Panc1 (cell line): Measurements from ENCODE around the gene PHLDB1. TPM values are rescaled to one million over a fixed set of nuclear protein-coding genes. Genes with fewer than 3 reads are reported as not detected.
"Not testable (repeated sequence)": the region's sequence is repeated elsewhere in the genome, so short reads cannot be mapped to it uniquely, and the experiment has no call there.

Experiments
- ATAC-seq: fragments of 200-7000 bp; cut with Tn5 transposase; 2 replicates; pipeline ENCODE4 v1.9.1; 2020; ENCODE audit warnings: mild to moderate bottlenecking, moderate library complexity
- BruUV-seq: library from RNA; stranded (reverse); fragments of 400-500 nt; replicated peaks from 2 replicates; lab custom pipeline; 2021; lab: Mats Ljungman, UMichigan
- CTCF ChIA-PET: fragments of 300-600 bp; sonication (Branson Sonifier 250); formaldehyde crosslinking; loops from one replicate; lab custom pipeline; 2022; ENCODE audit warnings: antibody characterized with exemption; lab: Charles Lee
- POLR2A ChIA-PET: fragments of 300-600 bp; sonication (Branson Sonifier 250); formaldehyde crosslinking; loops from one replicate; lab custom pipeline; 2022; ENCODE audit warnings: antibody characterized with exemption; lab: Charles Lee
- DNase-seq: peaks from one replicate; pipeline ENCODE4 v3.0.0-alpha.2; 2010; ENCODE audit warnings: low read depth, low spot score
- H3K27ac ChIP-seq: 2 replicates; pipeline ENCODE4 v1.5.1; 2011; ENCODE audit warnings: mild to moderate bottlenecking, low read length, inconsistent platforms
- H3K27me3 ChIP-seq: fragments of 200-500 bp; sonication (Bioruptor generic); 2 replicates; pipeline ENCODE4 v1.6.0; 2014; ENCODE audit warnings: low read length, inconsistent platforms; ENCODE audit not compliant: control insufficient read depth, insufficient read depth
- H3K36me3 ChIP-seq: fragments of 200-500 bp; sonication (Bioruptor generic); 2 replicates; pipeline ENCODE4 v1.5.1; 2014; ENCODE audit warnings: inconsistent platforms, mild to moderate bottlenecking, low read length, moderate library complexity; ENCODE audit not compliant: control insufficient read depth, insufficient read depth
- H3K4me1 ChIP-seq: 2 replicates; pipeline ENCODE4 v1.5.1; 2011; ENCODE audit warnings: inconsistent platforms, mild to moderate bottlenecking, low read length, moderate library complexity; ENCODE audit not compliant: control insufficient read depth, insufficient read depth
- H3K4me3 ChIP-seq, 2 experiments: 2 replicates each; pipeline ENCODE4 v1.5.1; 2011 to 2012; ENCODE audit warnings: low read depth in 2 of 2, low read length in 2 of 2, mild to moderate bottlenecking in 2 of 2, inconsistent platforms in 1 of 2, moderate library complexity in 1 of 2
- H3K9me3 ChIP-seq: fragments of 200-500 bp; sonication (Bioruptor generic); 2 replicates; pipeline ENCODE4 v1.5.1; 2014; ENCODE audit warnings: low read depth, mild to moderate bottlenecking, inconsistent platforms, low read length, moderate library complexity; ENCODE audit not compliant: control insufficient read depth, insufficient read depth
- CTCF ChIP-seq: fragments of 450-650 bp; IDR thresholded peaks from 2 replicates; pipeline ENCODE4 v1.5.1; 2017; ENCODE audit warnings: mild to moderate bottlenecking
- POLR2AphosphoS5 ChIP-seq: IDR thresholded peaks from 2 replicates; pipeline ENCODE4 v1.6.1; 2012; ENCODE audit warnings: mild to moderate bottlenecking, low read depth, low read length, moderate library complexity
- REST ChIP-seq, 2 experiments: IDR thresholded peaks; 2 replicates each; pipeline ENCODE4 v1.6.1; 2011 to 2012; ENCODE audit warnings: low read depth in 2 of 2, control low read depth in 1 of 2, low read length in 1 of 2, mild to moderate bottlenecking in 1 of 2, moderate library complexity in 1 of 2; ENCODE audit not compliant: insufficient read depth in 1 of 2
- SIN3A ChIP-seq: IDR thresholded peaks from 2 replicates; pipeline ENCODE4 v1.6.1; 2012; ENCODE audit warnings: low read depth, mild to moderate bottlenecking, low read length, moderate library complexity, borderline replicate concordance; ENCODE audit not compliant: insufficient read depth
- TCF7L2 ChIP-seq: IDR thresholded peaks from 2 replicates; pipeline ENCODE4 v1.6.1; 2011; ENCODE audit warnings: mild to moderate bottlenecking, low read depth, low read length, inconsistent platforms
- in situ Hi-C: cut with HindIII; loops from 2 replicates; pipeline ENCODE4 v1.10.0; 2016; ENCODE audit warnings: low sequenced_read_pairs, low pct_unique_long_range_greater_than_20kb
- intact Hi-C: fragments of 100-400 bp; cut with micrococcal nuclease; formaldehyde crosslinking; loops from one replicate; pipeline ENCODE4 v1.10.0; 2022; ENCODE audit not compliant: unreplicated experiment
- total RNA-seq: library from RNA; stranded (reverse); gene quantifications from one replicate; pipeline ENCODE4 v1.2.1, GENCODE V29; 2021; ENCODE audit not compliant: unreplicated experiment

The PHLDB1 gene
- total RNA-seq, 1 experiment from 2014 or later, result 97.7 TPM

- Histone ChIP-seq H3K4me3 (peak overlapping the region; percentile 30 to 50), H3K27me3 (no peaks in the 10 kb centered on the region), H3K27ac (peak overlapping the region; percentile 35; the same call in 1 of the 2 replicates), H3K4me1 (peaks cover 11% of the 10 kb centered on the region; the same call in 1 of the 2 replicates), H3K36me3 (no peaks in the 10 kb centered on the region), H3K9me3 (no peaks in the 10 kb centered on the region)
- ChIA-PET CTCF (interaction anchor here (0.6 to 1.7 kb wide), 3 partner anchors 10 to 311 kb away, joined by 3 to 9 read pairs (median 8); no protein-coding TSS in a partner anchor), POLR2A (no interaction called here)
- ATAC-seq (peak; percentile 76), DNase-seq (no peak)
- intact Hi-C loops, result no loop called here
- in situ Hi-C loops, result no loop called here
- no TSS peak for BruUV-seq
- TF ChIP-seq TCF7L2 (no peak), CTCF (peak; percentile 99), SIN3A (peak; percentile 47; the same call in 1 of the 2 replicates), REST (IDR thresholded peaks at IDR 0.05; ENCODE audit: insufficient read depth in 1 of 2, low read depth in 2 of 2, low read length in 1 of 2) (no peak), POLR2AphosphoS5 (no peak)
These were observed 3.5 kb downstream of the PHLDB1 start for GRCh38 chr11:118610773-118611432.

- CTCF ChIA-PET, result interaction anchor here (1.0 to 1.7 kb wide), 2 partner anchors 9 to 11 kb away, joined by 3 to 8 read pairs; no protein-coding TSS in a partner anchor
- in situ Hi-C loops, H3K27me3 ChIP-seq, DNase-seq, intact Hi-C loops, POLR2A ChIA-PET, H3K36me3 ChIP-seq, H3K9me3 ChIP-seq, H3K27ac ChIP-seq, H3K4me3 ChIP-seq, ATAC-seq: not testable (repeated sequence)
- TSS peak; percentile 39 for BruUV-seq
- H3K4me1 ChIP-seq, result peaks cover 11% of the 10 kb centered on the region; the same call in 1 of the 2 replicates
These were observed 4.0 kb downstream of the PHLDB1 start for GRCh38 chr11:118611433-118611795.

- Histone ChIP-seq H3K36me3 (no peaks in the 10 kb centered on the region), H3K4me3 (no peak overlapping the region), H3K27me3 (no peaks in the 10 kb centered on the region), H3K4me1 (peaks cover 11% of the 10 kb centered on the region; the same call in 1 of the 2 replicates), H3K27ac (no peak overlapping the region), H3K9me3 (no peaks in the 10 kb centered on the region)
- ChIA-PET POLR2A (interaction anchor here (0.6 kb wide), 1 partner anchor 353 kb away, joined by 3 read pairs; no protein-coding TSS in a partner anchor), CTCF (interaction anchor here (1.7 kb wide), 1 partner anchor 8 kb away, joined by 8 read pairs; no protein-coding TSS in a partner anchor)
- no TSS peak for BruUV-seq
- intact Hi-C loops, result no loop called here
- TF ChIP-seq SIN3A (no peak), REST (IDR thresholded peaks at IDR 0.05; ENCODE audit: insufficient read depth in 1 of 2, low read depth in 2 of 2, low read length in 1 of 2) (no peak), TCF7L2 (no peak), POLR2AphosphoS5 (no peak), CTCF (no peak)
- ATAC-seq (no peak), DNase-seq (no peak)
- in situ Hi-C loops, result no loop called here
These were observed 5.0 kb downstream of the PHLDB1 start for GRCh38 chr11:118612378-118612777.
